ENCODE results near the gene GPER1. TPM values are rescaled to one million over a fixed set of nuclear protein-coding genes. Genes with fewer than 3 reads are reported as not detected.
"Not testable (repeated sequence)": the region's sequence is repeated elsewhere in the genome, so short reads cannot be mapped to it uniquely, and the experiment has no call there.

Gene GPER1
- total RNA-seq, 2 donors from 2014 or later = 0.24 to 1.1 TPM

DNA sequence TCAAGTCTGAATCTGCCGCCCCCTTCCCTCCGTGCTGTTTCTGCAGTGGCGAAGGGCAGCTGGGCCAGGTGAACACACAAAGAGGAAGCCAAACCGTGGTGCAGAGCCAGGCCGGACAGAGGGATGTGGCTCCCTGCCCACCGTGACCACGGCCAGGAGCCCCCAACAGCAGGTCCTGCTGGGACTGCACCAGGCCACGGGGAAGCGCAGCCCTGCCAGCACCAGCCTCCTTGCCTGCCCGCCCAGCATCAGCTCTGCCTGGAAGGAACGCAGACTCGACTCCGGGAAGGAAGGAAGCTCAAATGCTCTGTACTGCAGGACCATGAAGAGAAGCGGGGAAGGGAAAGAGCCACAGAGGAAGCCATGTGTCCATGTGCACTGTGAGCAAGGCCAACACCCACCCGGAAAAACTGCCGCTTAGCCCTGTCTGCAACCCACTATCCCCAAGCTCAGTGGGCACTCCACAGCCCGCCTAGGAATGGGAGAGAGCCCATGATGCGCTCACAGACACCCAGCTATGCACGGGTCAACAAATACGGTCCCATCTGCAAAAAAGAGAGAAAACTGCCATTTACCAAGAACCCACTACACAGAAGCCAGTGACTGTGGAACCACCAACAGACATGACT, 19.0 kb downstream of the GPER1 start:
- Mint-ChIP-seq H3K27me3 (no peaks in the 10 kb centered on the region), H3K4me3 (no peak overlapping the region), H3K4me1 (peaks cover 7% of the 10 kb centered on the region), H3K36me3 (ENCODE audit: low read depth) (no peaks in the 10 kb centered on the region), H3K27ac (no peak overlapping the region), H3K9me3 (no peaks in the 10 kb centered on the region)
- no peak for ATAC-seq (replicated peaks)

DNA sequence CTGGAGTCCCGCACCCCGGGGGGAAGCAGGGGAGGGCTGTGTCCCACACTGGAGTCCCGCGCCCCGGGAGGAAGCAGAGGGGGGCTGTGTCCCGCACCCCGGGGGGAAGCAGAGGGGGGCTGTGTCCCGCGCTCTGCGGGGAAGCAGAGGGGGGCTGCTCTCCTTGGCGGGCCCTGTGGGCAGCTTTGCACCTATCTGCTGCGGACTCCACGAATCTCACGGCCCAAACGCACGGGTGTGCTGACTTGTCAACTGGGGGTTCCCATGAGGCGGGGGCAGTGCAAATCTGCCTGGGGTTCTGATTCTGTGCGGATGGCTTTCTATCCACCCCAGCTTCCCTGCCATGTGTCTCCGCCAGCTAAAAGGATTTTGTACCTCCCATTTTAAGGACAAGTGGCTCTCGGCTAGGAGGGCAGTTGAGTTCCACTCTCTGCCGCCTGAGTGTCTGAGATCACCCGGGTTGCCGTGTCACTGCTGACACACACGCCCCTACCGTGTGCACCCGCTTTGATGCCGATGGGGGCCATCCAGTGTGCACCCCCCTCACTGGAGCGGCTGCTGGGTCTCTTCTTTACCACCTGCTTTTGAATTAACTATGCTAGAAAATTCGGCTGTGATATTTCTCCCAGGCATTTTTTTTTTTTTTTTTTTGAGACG, 20.5 kb downstream of the GPER1 start:
- Mint-ChIP-seq H3K4me1 (peaks cover 3% of the 10 kb centered on the region), H3K4me3 (no peak overlapping the region), H3K36me3 (ENCODE audit: low read depth) (no peaks in the 10 kb centered on the region), H3K9me3 (no peaks in the 10 kb centered on the region), H3K27ac (no peak overlapping the region), H3K27me3 (no peaks in the 10 kb centered on the region)
- no peak for ATAC-seq (replicated peaks)

DNA sequence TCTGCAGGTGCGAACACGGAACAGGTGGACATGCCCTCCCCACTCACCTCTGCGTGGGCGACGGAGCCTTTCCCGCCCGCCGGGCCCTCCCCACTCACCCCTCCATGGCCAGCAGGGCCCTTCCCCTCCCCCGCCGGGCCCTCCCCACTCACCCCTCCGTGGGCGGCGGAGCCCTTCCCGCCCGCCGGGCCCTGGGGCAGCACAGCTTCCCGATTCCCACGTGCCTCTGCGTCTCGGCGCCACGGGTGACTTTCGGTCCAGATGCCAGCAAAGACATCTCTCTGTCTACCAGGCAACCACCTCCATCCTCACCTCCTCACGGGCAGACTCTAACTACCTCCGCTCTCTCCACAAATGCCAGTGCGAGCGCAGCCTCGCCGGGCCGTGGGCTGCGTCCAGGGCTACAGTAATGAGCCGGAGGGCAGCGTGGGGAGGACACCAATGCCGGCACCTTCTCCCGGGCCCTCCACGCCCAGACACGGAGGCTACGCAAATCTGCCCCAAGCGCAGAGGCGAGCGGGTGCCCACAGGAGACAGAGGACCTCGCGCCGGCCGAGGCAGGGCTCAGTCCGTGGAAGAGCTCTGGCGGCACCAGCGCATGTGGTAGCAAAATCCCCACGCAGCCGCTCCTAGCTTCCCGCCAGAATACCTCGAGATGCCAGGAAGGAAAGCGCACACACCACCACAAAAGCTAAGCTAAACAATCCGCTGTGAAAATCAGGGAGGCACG, 21.8 kb downstream of the GPER1 start:
- H3K27ac Mint-ChIP-seq = no peak overlapping the region
- no peaks in the 10 kb centered on the region for H3K4me1 Mint-ChIP-seq
- no peak for ATAC-seq (replicated peaks)
- H3K9me3 Mint-ChIP-seq = no peaks in the 10 kb centered on the region
- no peaks in the 10 kb centered on the region for H3K36me3 Mint-ChIP-seq (ENCODE audit: low read depth)
- no peaks in the 10 kb centered on the region for H3K27me3 Mint-ChIP-seq
- no peak overlapping the region for H3K4me3 Mint-ChIP-seq

DNA sequence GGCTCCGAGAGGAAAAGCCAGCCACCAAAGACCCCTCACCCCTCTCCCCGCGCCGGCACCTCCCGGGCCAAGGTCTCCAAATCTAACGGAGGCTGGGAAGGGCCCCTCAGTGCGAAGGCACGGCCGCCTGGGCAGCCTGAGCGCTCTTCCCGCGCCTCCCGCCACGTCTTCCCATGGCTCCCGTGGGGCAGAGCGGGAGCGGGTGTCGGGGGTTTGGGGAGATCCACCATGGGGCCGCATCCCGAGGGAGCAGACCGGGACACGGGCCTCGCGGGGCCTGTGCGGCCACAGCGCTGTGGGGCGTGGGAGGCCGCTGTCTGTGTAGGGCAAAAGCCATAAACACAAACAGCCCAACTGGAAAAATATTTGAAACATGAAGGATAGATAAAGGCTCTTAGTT, 22.4 kb downstream of the GPER1 start:
- Mint-ChIP-seq H3K27me3 (no peaks in the 10 kb centered on the region), H3K4me3 (no peak overlapping the region), H3K36me3 (ENCODE audit: low read depth) (no peaks in the 10 kb centered on the region), H3K4me1 (no peaks in the 10 kb centered on the region), H3K27ac (no peak overlapping the region), H3K9me3 (no peaks in the 10 kb centered on the region)
- ATAC-seq (replicated peaks) = no peak

DNA sequence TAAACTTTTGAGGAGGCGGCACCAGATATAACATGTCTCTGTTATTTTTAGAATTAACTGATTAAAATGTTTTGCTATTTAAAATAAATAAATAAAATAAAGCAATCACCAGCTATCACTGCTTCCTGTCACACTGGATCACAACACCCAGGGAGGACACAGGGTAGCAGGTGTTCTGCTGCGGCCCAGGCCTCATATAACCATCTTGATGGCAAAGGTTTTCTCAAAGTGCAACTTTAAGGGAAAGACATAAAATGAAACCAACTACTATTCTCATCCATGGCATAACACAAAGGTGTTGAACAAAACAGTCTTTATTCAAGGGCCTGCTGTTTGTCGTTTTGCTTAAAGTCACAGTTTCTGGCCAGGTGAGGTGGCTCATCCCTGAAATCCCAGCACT, 23.2 kb downstream of the GPER1 start:
- Mint-ChIP-seq H3K4me3 (no peak overlapping the region), H3K27ac (no peak overlapping the region), H3K9me3 (no peaks in the 10 kb centered on the region), H3K4me1 (no peaks in the 10 kb centered on the region), H3K36me3 (ENCODE audit: low read depth) (no peaks in the 10 kb centered on the region), H3K27me3 (no peaks in the 10 kb centered on the region)
- no peak for ATAC-seq (replicated peaks)

DNA sequence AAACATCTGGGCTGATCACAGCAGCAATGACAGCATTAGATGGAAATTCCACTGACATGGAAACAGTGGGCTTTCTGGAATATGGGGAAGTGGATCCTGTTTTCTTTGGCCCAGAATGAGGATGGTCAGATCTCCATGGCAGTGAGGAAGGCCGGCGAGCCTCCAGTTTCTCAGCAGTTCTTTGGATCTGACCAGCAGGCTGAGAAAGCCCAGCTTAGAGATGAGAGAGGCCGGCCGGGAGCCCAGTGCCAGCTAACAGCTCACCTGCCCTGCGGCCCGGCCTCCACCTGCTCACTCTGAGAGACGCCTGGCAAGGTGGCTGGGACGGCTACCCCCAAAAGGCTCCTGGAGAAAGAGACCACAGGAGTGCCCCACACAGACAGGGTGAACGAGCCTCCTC, 24.2 kb downstream of the GPER1 start:
- Mint-ChIP-seq H3K27me3 (no peaks in the 10 kb centered on the region), H3K9me3 (no peaks in the 10 kb centered on the region), H3K27ac (no peak overlapping the region), H3K4me1 (no peaks in the 10 kb centered on the region), H3K36me3 (ENCODE audit: low read depth) (no peaks in the 10 kb centered on the region), H3K4me3 (no peak overlapping the region)
- no peak for ATAC-seq (replicated peaks)

DNA sequence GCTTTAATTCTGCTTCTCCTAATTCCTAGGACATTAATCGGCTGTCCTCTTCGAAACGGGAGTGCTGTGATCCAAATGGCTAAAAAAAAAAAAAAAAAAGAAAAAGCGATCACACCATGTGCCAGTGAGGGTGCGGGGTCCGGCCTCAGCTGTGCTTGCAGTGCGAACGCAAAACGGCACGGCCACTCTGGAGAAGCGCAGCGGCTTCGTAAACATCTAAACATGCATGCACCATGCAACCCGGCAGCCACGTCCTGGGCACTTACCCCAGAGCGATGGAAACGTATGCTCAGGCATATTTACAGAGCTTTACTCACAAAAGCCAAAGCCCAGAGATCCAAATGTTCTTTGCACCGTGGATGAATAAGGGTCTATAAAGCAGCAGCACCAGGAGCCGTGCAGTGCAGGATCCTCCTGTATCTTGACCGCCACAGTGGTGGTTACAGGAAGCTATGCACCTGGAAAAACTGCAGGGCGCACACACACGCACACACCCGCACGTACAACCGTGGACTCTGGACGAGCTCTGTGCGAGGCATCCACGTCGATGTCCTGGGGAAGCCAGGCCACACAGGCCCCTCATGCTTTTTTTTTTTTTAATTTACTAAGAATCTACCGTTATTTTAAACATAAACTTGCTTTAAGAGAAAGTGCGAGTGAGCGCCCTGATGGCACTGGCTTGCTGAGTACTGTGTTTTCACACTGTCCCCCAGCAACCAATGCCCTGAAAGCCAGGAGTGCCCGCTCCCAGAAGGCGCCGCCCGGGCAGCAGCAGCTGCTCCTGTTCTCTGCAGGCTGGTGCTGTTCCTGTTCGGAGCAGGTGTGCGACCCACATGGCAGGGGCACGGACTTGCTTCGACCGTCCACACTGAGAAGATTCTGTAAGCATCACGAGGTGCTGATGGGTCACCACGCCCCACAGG, 25.0 kb downstream of the GPER1 start:
- Mint-ChIP-seq H3K9me3 (no peaks in the 10 kb centered on the region), H3K27me3 (no peaks in the 10 kb centered on the region), H3K4me3 (no peak overlapping the region), H3K36me3 (ENCODE audit: low read depth) (peaks cover 6% of the 10 kb centered on the region), H3K27ac (no peak overlapping the region), H3K4me1 (peaks cover 5% of the 10 kb centered on the region)
- ATAC-seq (replicated peaks) = no peak

DNA sequence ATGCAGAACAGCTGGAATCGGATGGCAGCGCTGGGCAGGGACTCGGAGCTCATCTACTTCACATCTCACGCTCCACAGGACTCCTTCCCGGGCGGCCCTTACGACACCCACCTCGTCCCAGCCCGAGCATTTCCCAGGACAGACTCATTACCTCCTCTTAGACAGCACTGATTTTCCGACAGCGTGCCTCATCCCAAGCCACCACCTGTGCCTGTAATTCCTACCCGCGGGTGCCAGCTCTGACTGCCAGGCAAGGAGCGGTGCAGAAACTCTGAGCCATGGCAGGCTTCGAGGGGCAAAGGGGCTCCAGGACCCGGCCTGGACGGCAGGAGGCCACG, 25.6 kb downstream of the GPER1 start:
- no peak for ATAC-seq (replicated peaks)
- H3K36me3 Mint-ChIP-seq (ENCODE audit: low read depth) = peaks cover 7% of the 10 kb centered on the region
- H3K4me1 Mint-ChIP-seq = peaks cover 6% of the 10 kb centered on the region
- H3K27me3 Mint-ChIP-seq = no peaks in the 10 kb centered on the region
- no peak overlapping the region for H3K27ac Mint-ChIP-seq
- H3K4me3 Mint-ChIP-seq = no peak overlapping the region
- H3K9me3 Mint-ChIP-seq = no peaks in the 10 kb centered on the region

DNA sequence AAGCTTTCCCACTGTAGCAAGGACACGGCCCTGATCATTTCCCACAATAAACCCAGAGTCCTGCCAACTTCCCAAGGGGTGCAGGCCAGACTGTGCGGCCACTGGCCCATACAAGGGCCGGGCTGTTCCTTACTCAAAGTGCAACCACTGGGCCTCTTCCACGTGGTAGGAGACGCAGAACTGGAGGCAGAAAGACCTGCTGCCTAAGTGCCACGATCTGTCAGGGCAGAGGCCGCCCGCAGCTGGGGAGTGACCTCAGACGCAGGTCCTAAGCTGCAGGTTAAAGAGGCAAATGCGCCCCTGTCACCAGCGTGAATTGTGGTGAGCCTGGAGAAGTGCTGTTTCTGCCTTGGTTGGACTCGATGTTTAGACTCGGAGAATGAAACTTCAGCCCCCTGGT, 26.2 kb downstream of the GPER1 start:
- peaks cover 7% of the 10 kb centered on the region for H3K36me3 Mint-ChIP-seq (ENCODE audit: low read depth)
- ATAC-seq (replicated peaks) = no peak
- no peaks in the 10 kb centered on the region for H3K9me3 Mint-ChIP-seq

DNA sequence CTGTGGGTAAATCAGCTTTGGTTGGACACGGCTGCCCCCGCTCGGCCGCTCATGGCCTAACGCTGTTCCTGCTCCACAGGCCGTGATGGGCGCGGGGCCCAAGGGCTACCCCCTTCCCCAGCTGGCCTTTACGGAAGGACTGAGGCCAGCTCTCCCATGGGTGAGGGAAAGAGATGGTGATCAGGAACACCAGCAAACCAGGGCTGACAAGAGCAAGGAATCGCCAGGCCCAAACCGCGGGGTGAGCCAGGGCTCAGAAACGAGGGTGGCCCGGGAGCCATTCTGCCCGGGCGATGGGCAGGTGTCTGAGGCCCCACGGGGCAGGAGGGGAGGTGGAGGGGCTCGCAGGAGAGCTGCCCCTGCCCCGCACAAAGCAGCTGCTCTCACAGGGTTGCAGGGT, 26.6 kb downstream of the GPER1 start:
- Mint-ChIP-seq H3K36me3 (ENCODE audit: low read depth) (peaks cover 7% of the 10 kb centered on the region), H3K4me3 (no peak overlapping the region), H3K9me3 (no peaks in the 10 kb centered on the region), H3K27me3 (no peaks in the 10 kb centered on the region), H3K27ac (no peak overlapping the region), H3K4me1 (peaks cover 6% of the 10 kb centered on the region)
- no peak for ATAC-seq (replicated peaks)

More for the DNA sequence above, 26.2 kb downstream of the GPER1 start:
- no peaks in the 10 kb centered on the region for H3K27me3 Mint-ChIP-seq
- no peak overlapping the region for H3K4me3 Mint-ChIP-seq
- H3K4me1 Mint-ChIP-seq = peaks cover 6% of the 10 kb centered on the region
- no peak overlapping the region for H3K27ac Mint-ChIP-seq

DNA sequence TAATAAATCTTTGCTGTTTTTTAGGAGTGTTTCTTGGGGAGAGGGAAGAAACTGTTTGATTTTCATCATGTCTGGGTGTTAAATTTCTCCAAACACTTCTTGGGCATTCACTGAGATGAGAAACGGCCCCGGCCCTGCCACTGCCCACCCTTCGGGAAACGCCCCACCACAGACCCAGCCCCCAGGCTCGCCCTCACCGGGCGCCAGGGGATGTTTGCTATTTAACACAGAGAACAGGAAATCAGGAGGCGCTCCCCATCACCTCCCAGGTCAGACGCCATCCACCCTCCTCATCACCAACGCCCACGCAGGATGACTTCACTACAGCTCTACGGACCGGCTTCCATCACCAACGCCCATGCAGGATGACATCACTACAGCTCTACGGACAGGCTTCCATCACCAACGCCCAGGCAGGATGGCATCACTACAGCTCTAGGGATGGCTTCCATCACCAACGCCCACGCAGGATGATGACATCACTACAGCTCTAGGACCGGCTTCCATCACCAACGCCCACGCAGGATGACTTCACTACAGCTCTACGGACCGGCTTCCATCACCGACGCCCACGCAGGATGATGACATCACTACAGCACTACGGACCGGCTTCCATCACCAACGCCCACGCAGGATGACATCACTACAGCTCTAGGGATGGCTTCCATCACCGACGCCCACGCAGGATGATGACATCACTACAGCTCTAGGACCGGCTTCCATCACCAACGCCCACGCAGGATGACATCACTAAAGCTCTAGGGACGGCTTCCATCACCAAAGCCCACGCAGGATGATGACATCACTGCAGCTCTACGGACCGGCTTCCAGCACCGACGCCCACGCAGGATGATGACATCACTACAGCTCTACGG, 27.5 kb downstream of the GPER1 start:
- H3K4me1 Mint-ChIP-seq; H3K36me3 Mint-ChIP-seq (ENCODE audit: low read depth); H3K27me3 Mint-ChIP-seq; ATAC-seq (replicated peaks); H3K4me3 Mint-ChIP-seq; H3K9me3 Mint-ChIP-seq: not testable (repeated sequence)
- H3K27ac Mint-ChIP-seq = peak overlapping the region; percentile 77

DNA sequence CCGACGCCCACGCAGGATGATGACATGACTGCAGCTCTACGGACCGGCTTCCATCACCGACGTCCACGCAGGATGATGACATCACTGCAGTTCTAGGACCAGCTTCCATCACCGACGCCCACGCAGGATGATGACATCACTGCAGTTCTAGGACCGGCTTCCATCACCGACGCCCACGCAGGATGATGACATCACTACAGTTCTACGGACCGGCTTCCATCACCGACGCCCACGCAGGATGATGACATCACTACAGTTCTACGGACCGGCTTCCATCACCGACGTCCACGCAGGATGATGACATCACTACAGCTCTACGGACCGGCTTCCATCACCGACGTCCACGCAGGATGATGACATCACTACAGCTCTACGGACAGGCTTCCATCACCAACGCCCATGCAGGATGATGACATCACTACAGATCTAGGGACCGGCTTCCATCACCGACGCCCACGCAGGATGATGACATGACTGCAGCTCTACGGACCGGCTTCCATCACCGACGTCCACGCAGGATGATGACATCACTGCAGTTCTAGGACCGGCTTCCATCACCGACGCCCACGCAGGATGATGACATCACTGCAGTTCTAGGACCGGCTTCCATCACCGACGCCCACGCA, 28.6 kb downstream of the GPER1 start:
- H3K36me3 Mint-ChIP-seq (ENCODE audit: low read depth); H3K4me3 Mint-ChIP-seq; H3K9me3 Mint-ChIP-seq; H3K4me1 Mint-ChIP-seq; ATAC-seq (replicated peaks); H3K27me3 Mint-ChIP-seq: not testable (repeated sequence)
- peak overlapping the region; percentile 77 for H3K27ac Mint-ChIP-seq

DNA sequence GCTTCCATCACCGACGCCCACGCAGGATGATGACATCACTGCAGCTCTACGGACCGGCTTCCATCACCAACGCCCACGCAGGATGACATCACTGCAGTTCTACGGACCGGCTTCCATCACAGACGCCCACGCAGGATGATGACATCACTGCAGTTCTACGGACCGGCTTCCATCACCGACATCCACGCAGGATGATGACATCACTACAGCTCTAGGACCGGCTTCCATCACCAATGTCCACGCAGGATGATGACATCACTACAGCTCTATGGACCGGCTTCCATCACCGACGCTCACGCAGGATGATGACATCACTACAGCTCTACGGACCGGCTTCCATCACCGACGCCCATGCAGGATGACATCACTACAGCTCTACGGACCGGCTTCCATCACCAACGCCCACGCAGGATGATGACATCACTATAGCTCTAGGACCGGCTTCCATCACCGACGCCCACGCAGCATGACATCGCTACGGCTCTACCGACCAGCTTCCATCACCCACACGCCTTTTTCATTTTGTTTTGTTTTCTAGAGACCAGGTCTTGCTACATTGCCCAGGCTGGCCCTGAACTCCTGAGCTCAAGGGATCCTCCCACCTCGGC, 29.5 kb downstream of the GPER1 start:
- Mint-ChIP-seq H3K4me3 (no peak overlapping the region), H3K27ac (peak overlapping the region; percentile 67), H3K36me3 (ENCODE audit: low read depth) (peaks cover 7% of the 10 kb centered on the region)

More for the DNA sequence above, 29.5 kb downstream of the GPER1 start:
- Mint-ChIP-seq H3K9me3 (no peaks in the 10 kb centered on the region), H3K4me1 (peaks cover 6% of the 10 kb centered on the region), H3K27me3 (no peaks in the 10 kb centered on the region)
- ATAC-seq (replicated peaks) = no peak
